HG02623 (cell line): Measurements from ENCODE around the gene PPP1R9B.
A peak's percentile ranks its signal among the peaks of the same experiment; 100 is the strongest.

Source experiments
- ATAC-seq: cut with Tn5 transposase; IDR thresholded peaks from one replicate; pipeline ENCODE4 v1.9.1; 2021; ENCODE audit warnings: moderate library complexity; ENCODE audit not compliant: unreplicated experiment

The PPP1R9B gene

GRCh38 chr17:50109785-50110184, 40.7 kb downstream of the PPP1R9B start:
- no peak for ATAC-seq

- ATAC-seq = no peak
Observed at GRCh38 chr17:50109207-50109606, 41.3 kb downstream of the PPP1R9B start.

- no peak for ATAC-seq
Observed at GRCh38 chr17:50108556-50108955, 41.9 kb downstream of the PPP1R9B start.

- no peak for ATAC-seq
Observed at GRCh38 chr17:50107790-50108414, 42.6 kb downstream of the PPP1R9B start.

- no peak for ATAC-seq
Observed at GRCh38 chr17:50106393-50107131, 43.9 kb downstream of the PPP1R9B start.

GRCh38 chr17:50105811-50106210, 44.7 kb downstream of the PPP1R9B start:
- no peak for ATAC-seq

GRCh38 chr17:50103941-50104340, 46.5 kb downstream of the PPP1R9B start:
- no peak for ATAC-seq

GRCh38 chr17:50103252-50103651, 47.2 kb downstream of the PPP1R9B start:
- ATAC-seq = no peak

- ATAC-seq = no peak
Observed at GRCh38 chr17:50102164-50102991, 48.1 kb downstream of the PPP1R9B start.

- ATAC-seq = no peak
Observed at GRCh38 chr17:50101346-50102163, 48.9 kb downstream of the PPP1R9B start.

- no peak for ATAC-seq
Observed at GRCh38 chr17:50100921-50101345, 49.5 kb downstream of the PPP1R9B start.

GRCh38 chr17:50100480-50100883, 50.0 kb downstream of the PPP1R9B start:
- no peak for ATAC-seq

GRCh38 chr17:50099003-50099402, 51.5 kb downstream of the PPP1R9B start:
- ATAC-seq = no peak

GRCh38 chr17:50098583-50098982, 51.9 kb downstream of the PPP1R9B start:
- ATAC-seq = no peak

GRCh38 chr17:50097926-50098325, 52.6 kb downstream of the PPP1R9B start:
- ATAC-seq = no peak

GRCh38 chr17:50097455-50097854, 53.0 kb downstream of the PPP1R9B start:
- no peak for ATAC-seq

- ATAC-seq = no peak
Observed at GRCh38 chr17:50096758-50097157, 53.7 kb downstream of the PPP1R9B start.

GRCh38 chr17:50096092-50096491, 54.4 kb downstream of the PPP1R9B start:
- ATAC-seq = no peak

- ATAC-seq = no peak
Observed at GRCh38 chr17:50095626-50096037, 54.8 kb downstream of the PPP1R9B start.

- ATAC-seq = peak; percentile 82
Observed at GRCh38 chr17:50094753-50095619, 55.5 kb downstream of the PPP1R9B start, which contains the start of gene PDK2. TSS of gene PDK2 (plus strand) at chr17:50095351. CDS start at chr17:50095436, 85 bp downstream.
